ENCODE results near the gene TNFRSF6B. TPM values are rescaled to one million over a fixed set of nuclear protein-coding genes. Genes with fewer than 3 reads are reported as not detected.
A peak's percentile ranks its signal among the peaks of the same experiment; 100 is the strongest.

Gene TNFRSF6B
- total and polyA plus RNA-seq, 3 experiments from 2014 or later, result 0.22 TPM; not detected in 2

DNA sequence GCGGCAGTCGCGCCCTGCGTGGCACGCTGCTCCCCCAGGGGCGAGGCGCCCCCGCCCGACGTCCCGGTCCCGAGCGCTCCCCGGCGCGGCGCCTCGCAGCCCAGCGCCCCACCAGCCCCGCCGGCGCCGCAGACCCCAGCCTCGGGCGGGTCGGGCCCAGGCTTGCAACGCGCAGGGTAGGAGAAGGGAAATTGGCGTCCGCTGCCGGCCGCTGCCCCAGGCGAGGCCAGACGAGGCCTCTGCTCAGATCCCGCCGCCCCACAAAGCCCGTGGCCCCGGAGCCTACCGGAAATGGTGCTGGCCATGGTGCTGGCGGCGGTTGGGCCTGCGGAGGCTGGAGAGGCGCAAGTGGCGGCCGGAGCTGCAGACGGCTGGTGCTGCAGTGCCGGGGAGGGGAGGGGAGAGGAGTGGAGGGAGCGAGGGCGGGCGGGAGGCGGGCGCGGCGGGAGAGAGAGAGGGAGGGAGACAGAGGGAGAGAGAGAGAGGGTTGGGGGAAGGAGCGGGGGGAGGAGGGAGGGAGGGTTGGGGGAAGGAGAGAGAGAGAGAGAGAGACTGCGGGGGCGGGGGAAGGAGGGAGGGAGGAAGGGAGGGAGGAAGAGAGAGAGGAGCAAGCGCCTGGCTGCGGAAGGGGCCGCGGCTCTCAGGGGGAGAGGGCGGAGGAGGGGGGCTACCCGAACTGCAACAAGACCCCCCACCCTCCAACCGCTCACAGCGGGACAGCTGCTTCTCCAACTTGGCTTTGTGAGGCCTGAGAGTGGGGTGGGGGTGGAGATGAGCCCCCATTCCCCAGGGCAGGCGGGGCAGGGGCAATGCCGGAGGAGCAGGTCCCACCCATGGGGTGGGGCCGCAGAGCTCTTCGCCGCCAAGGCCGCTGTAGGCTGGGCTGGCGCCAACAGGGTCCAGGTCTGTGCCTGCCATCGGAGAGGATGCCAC, 43.1 kb upstream of the TNFRSF6B start, which contains the start of gene STMN3:
Gene STMN3, minus strand, starts transcription at position 384 of the 933 bp plus-strand sequence. Its CDS starts 79 bp downstream, at position 305.
- Mint-ChIP-seq H3K9me3 (no peaks in the 10 kb centered on the region), H3K36me3 (peaks cover 0 to 11% (median 0%) of the 10 kb centered on the region in 3 donors), H3K27me3 (peaks cover 0 to 5% of the 10 kb centered on the region in 2 donors), H3K27ac (peak within 1 kb of the TSS in 6 of 8 donors; percentile 32 to 91 (median 70)), H3K4me3 (peak within 1 kb of the TSS; percentile 79 to 96 (median 87)), H3K4me1 (peaks cover 20 to 42% (median 25%) of the 10 kb centered on the region in 3 donors)
- Histone ChIP-seq H3K36me3 (ENCODE audit: insufficient read depth, low read length) (no peaks in the 10 kb centered on the region), H3K9me3 (ENCODE audit: low read length) (no peaks in the 10 kb centered on the region), H3K4me3 (ENCODE audit: low read length) (peak within 1 kb of the TSS; percentile 56), H3K27me3 (ENCODE audit: insufficient read depth, low read length, poor library complexity, severe bottlenecking) (no peaks in the 10 kb centered on the region), H3K27ac (ENCODE audit: low read depth, low read length) (peak within 1 kb of the TSS; percentile 6), H3K4me1 (ENCODE audit: insufficient read depth, low read length) (peaks cover 38% of the 10 kb centered on the region)
- CTCF ChIA-PET, result interaction anchor here (1.1 to 2.4 kb wide), 2 partner anchors 12 to 72 kb away, joined by 4 to 12 read pairs; no protein-coding TSS in a partner anchor
- POLR2A ChIA-PET, result interaction anchor here (0.6 to 1.5 kb wide), 8 partner anchors 11 to 133 kb away, joined by 3 to 8 read pairs (median 4); partner anchors contain the start of genes GMEB2 and PPDPF
- DNase-seq, result peak; percentile 59 to 84 (median 63)

DNA sequence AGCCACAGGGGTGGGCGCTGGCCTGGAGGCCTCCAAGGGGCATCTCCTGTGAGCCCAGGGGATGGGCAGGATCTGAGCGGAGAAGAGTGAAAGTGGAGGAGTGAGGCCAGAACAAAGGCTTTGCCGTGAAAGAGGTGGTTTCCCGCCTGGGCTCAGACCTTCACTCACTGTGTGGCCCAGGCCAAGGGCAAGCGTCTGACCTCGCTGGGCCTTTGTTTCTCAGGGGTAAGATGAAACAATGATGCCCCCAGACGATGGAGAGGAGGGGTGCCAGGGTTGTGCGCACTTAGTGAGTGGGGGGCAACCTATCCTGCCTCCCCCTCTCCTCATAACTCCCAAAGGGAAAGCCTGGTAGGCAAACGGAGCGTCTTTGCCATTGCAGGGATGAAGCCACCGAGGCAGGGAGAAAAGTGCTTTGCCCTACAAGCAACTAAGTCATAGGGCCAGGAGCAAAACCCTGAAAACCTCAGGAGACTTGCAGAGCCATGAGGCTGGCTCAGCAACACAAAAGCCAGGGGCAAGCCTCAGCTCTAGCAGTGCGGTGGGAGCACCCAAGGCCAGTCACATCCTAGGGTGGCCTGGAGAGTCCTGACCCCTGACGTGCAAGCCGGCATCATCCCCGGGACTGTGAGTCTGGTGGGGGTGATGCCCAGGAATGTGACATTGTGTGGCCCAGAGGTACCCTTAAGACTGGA, 42.3 kb upstream of the TNFRSF6B start:
- Mint-ChIP-seq H3K4me3 (peak overlapping the region; percentile 72 to 92 (median 76)), H3K9me3 (no peaks in the 10 kb centered on the region), H3K27ac (peak overlapping the region in 6 of 8 donors; percentile 32 to 91 (median 69)), H3K4me1 (peaks cover 21 to 45% (median 33%) of the 10 kb centered on the region in 3 donors), H3K27me3 (peaks cover 0 to 5% of the 10 kb centered on the region in 2 donors), H3K36me3 (peaks cover 0 to 13% (median 0%) of the 10 kb centered on the region in 3 donors)
- H3K4me1 ChIP-seq (ENCODE audit: insufficient read depth, low read length), result peaks cover 43% of the 10 kb centered on the region
- H3K27ac ChIP-seq (ENCODE audit: low read depth, low read length), result peak overlapping the region; percentile 6
- H3K4me3 ChIP-seq (ENCODE audit: low read length), result peak overlapping the region; percentile 56
- H3K9me3 ChIP-seq (ENCODE audit: low read length), result no peaks in the 10 kb centered on the region
- H3K27me3 ChIP-seq (ENCODE audit: insufficient read depth, low read length, poor library complexity, severe bottlenecking), result no peaks in the 10 kb centered on the region
- CTCF ChIA-PET, result interaction anchor here (1.1 to 2.4 kb wide), 3 partner anchors 13 to 117 kb away, joined by 4 to 12 read pairs (median 4); partner anchors contain the start of gene PTK6
- H3K36me3 ChIP-seq (ENCODE audit: insufficient read depth, low read length), result no peaks in the 10 kb centered on the region
- POLR2A ChIA-PET, result interaction anchor here (1.1 to 1.5 kb wide), 2 partner anchors 12 to 27 kb away, joined by 4 to 8 read pairs; partner anchors contain the start of gene GMEB2
- no peak for DNase-seq

DNA sequence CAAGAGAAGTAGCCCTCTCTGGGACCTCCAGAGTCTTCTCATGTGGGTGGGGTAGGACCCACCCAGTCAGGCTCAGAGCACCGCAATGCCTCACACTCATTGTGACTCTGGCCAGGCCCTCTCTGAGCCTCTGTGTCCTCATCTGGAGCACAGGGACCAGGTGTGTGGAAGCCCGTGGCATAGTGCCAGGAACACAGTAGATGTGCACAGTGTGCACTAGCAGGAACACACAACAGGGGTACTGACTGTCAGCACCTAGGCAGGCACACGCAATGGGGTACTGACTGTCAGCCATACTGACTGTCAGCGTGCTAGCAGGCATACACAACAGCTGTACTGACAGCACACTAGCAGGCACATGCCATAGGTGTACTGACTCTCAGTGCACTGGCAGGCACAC, 41.2 kb upstream of the TNFRSF6B start:
- POLR2A ChIA-PET, result no interaction called here

DNA sequence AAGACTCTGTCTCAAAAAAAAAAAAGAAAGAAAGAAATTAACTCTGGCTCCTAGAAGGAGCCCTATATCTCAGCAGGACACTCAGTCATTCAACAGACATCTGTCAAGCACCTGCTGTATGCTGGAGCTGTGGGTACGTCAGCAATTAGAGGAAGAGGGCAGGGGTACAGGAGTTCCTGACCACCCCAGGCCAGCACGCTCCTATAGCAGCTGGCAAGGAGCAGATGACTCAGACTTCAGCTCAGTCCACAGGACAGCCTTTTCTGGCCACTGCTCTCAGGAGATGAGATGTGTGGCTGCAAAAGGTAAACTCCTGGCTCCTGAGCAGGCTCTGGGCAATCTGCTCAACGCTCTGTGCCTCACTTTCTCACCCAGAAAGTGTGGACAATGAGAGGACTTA, 40.0 kb upstream of the TNFRSF6B start:
- no peaks in the 10 kb centered on the region for H3K27me3 ChIP-seq (ENCODE audit: insufficient read depth, low read length, poor library complexity, severe bottlenecking)
- no peak overlapping the region for H3K27ac Mint-ChIP-seq
- H3K4me1 Mint-ChIP-seq, result peaks cover 28 to 52% (median 44%) of the 10 kb centered on the region in 3 donors
- H3K27ac ChIP-seq (ENCODE audit: low read depth, low read length), result no peak overlapping the region
- peaks cover 44% of the 10 kb centered on the region for H3K4me1 ChIP-seq (ENCODE audit: insufficient read depth, low read length)
- peak overlapping the region in 2 of 7 donors; percentile 63 to 96 for H3K4me3 Mint-ChIP-seq
- no peak for DNase-seq
- no peak overlapping the region for H3K4me3 ChIP-seq (ENCODE audit: low read length)
- H3K36me3 Mint-ChIP-seq, result peaks cover 0 to 19% (median 0%) of the 10 kb centered on the region in 3 donors
- POLR2A ChIA-PET, result no interaction called here
- H3K27me3 Mint-ChIP-seq, result peaks cover 0 to 7% of the 10 kb centered on the region in 2 donors
- CTCF ChIA-PET, result interaction anchor here (1.1 to 1.6 kb wide), 2 partner anchors 15 to 32 kb away, joined by 4 to 8 read pairs; no protein-coding TSS in a partner anchor
- H3K9me3 ChIP-seq (ENCODE audit: low read length), result no peaks in the 10 kb centered on the region
- no peaks in the 10 kb centered on the region for H3K36me3 ChIP-seq (ENCODE audit: insufficient read depth, low read length)
- no peaks in the 10 kb centered on the region for H3K9me3 Mint-ChIP-seq

More for the DNA sequence above, 41.2 kb upstream of the TNFRSF6B start:
- Mint-ChIP-seq H3K27ac (peak overlapping the region in 1 of 8 donors; percentile 91), H3K9me3 (no peaks in the 10 kb centered on the region), H3K4me3 (peak overlapping the region in 2 of 7 donors; percentile 29 to 80), H3K4me1 (peaks cover 27 to 53% (median 42%) of the 10 kb centered on the region in 3 donors), H3K27me3 (peaks cover 0 to 7% of the 10 kb centered on the region in 2 donors), H3K36me3 (peaks cover 0 to 17% (median 0%) of the 10 kb centered on the region in 3 donors)
- H3K36me3 ChIP-seq (ENCODE audit: insufficient read depth, low read length), result no peaks in the 10 kb centered on the region
- H3K4me3 ChIP-seq (ENCODE audit: low read length), result no peak overlapping the region
- CTCF ChIA-PET, result interaction anchor here (1.1 to 1.7 kb wide), 2 partner anchors 13 to 118 kb away, joined by 3 to 4 read pairs; partner anchors contain the start of gene PTK6
- H3K4me1 ChIP-seq (ENCODE audit: insufficient read depth, low read length), result peaks cover 48% of the 10 kb centered on the region
- no peak for DNase-seq
- H3K27me3 ChIP-seq (ENCODE audit: insufficient read depth, low read length, poor library complexity, severe bottlenecking), result no peaks in the 10 kb centered on the region
- no peak overlapping the region for H3K27ac ChIP-seq (ENCODE audit: low read depth, low read length)
- no peaks in the 10 kb centered on the region for H3K9me3 ChIP-seq (ENCODE audit: low read length)

DNA sequence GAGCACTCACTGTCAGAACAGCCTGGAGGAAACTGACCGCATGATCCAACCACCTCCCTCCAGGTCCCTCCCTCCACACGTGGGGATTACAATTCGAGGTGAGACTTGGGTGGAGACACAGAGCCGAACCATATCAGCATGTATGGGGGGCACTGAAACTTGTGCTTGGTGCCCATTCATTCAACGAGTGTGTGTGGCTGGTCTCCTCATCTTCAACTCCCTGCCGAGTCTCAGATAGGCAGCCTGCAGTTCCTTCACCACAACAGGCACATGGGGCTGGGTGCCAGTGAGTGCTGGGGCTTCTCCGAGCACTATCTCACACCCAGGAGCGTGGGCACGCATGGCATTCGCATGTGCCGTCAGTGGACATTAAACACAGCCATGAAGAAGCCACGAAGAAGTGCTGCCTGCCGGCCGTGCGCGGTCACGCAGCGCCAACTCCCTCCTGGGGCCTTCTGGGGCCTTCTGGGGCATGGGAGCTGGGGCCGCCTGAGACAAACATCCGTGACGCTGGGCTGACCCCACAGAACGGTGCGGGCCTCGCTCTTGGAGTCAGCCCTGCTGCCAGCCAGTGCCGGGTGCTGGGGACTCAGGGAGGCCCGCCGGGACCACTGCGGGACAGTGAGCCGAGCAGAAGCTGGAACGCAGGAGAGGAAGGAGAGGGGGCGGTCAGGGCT, 39.1 kb upstream of the TNFRSF6B start:
- Histone ChIP-seq H3K36me3 (ENCODE audit: insufficient read depth, low read length) (no peaks in the 10 kb centered on the region), H3K27ac (ENCODE audit: low read depth, low read length) (peak overlapping the region; percentile 66), H3K4me3 (ENCODE audit: low read length) (peak overlapping the region; percentile 96), H3K9me3 (ENCODE audit: low read length) (no peaks in the 10 kb centered on the region), H3K27me3 (ENCODE audit: insufficient read depth, low read length, poor library complexity, severe bottlenecking) (no peaks in the 10 kb centered on the region), H3K4me1 (ENCODE audit: insufficient read depth, low read length) (peaks cover 39% of the 10 kb centered on the region)
- peaks cover 0 to 9% of the 10 kb centered on the region in 2 donors for H3K27me3 Mint-ChIP-seq
- peaks cover 26 to 48% (median 41%) of the 10 kb centered on the region in 3 donors for H3K4me1 Mint-ChIP-seq
- no peaks in the 10 kb centered on the region for H3K9me3 Mint-ChIP-seq
- CTCF ChIA-PET, result interaction anchor here (1.1 to 1.6 kb wide), 8 partner anchors 11 to 136 kb away, joined by 3 to 12 read pairs (median 5); partner anchors contain the start of genes HELZ2 and PTK6
- no peak for DNase-seq
- peaks cover 0 to 26% (median 0%) of the 10 kb centered on the region in 3 donors for H3K36me3 Mint-ChIP-seq
- POLR2A ChIA-PET, result interaction anchor here (0.5 to 1.5 kb wide), 6 partner anchors 19 to 136 kb away, joined by 4 to 9 read pairs (median 4); partner anchors contain the start of genes ARFRP1, GMEB2 and ZGPAT
- H3K4me3 Mint-ChIP-seq, result peak overlapping the region; percentile 59 to 96 (median 95)
- peak overlapping the region in 6 of 8 donors; percentile 92 to 98 (median 95) for H3K27ac Mint-ChIP-seq

DNA sequence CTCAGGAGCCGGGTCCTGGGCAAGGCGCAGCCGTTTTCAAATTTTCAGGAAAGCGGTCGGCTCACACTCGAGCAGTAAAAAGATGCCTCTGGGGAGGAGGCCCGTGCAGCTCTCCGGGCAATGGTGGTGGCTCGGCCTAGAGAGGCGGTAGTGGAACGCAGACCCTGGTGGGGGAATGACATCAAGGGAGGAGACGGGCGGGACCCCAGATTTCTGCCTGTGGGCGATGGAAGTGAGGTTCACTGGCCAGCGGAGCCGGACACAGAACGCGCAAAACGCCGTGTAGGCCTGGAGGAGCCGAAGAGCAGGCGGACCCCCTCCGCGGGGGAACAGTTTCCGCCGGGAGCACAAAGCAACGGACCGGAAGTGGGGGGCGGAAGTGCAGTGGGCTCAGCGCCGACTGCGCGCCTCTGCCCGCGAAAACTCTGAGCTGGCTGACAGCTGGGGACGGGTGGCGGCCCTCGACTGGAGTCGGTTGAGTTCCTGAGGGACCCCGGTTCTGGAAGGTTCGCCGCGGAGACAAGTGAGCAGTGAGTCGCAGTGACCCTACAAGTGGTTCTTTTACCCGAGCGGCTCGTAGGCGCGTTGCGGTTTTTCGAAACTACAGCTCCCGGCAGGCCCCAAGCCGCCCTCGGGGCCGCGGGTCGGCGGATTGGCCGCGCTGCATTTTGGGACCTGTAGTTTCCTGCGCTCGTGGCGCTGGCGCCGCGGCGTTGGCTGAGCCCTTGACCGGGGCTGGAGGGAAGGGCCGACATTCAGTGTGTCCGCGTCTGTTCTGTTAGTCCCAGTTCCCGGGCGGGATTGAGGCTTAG, 38.3 kb upstream of the TNFRSF6B start, which contains the start of gene RTEL1:
Gene RTEL1, plus strand, starts transcription at position 376 of the 812 bp plus-strand sequence. CDS start 1,091 bp downstream, outside the sequence.
- H3K36me3 ChIP-seq (ENCODE audit: insufficient read depth, low read length), result no peaks in the 10 kb centered on the region
- Mint-ChIP-seq H3K36me3 (peaks cover 0 to 33% (median 0%) of the 10 kb centered on the region in 3 donors), H3K27me3 (peaks cover 0 to 9% of the 10 kb centered on the region in 2 donors), H3K4me1 (peaks cover 26 to 48% (median 41%) of the 10 kb centered on the region in 3 donors), H3K4me3 (peak within 1 kb of the TSS; percentile 94 to 96 (median 95)), H3K9me3 (no peaks in the 10 kb centered on the region), H3K27ac (peak within 1 kb of the TSS; percentile 92 to 98 (median 95))
- DNase-seq, result peak; percentile 78 to 89 (median 84)
- peak within 1 kb of the TSS; percentile 96 for H3K4me3 ChIP-seq (ENCODE audit: low read length)
- H3K27ac ChIP-seq (ENCODE audit: low read depth, low read length), result peak within 1 kb of the TSS; percentile 66
- H3K27me3 ChIP-seq (ENCODE audit: insufficient read depth, low read length, poor library complexity, severe bottlenecking), result no peaks in the 10 kb centered on the region
- H3K4me1 ChIP-seq (ENCODE audit: insufficient read depth, low read length), result peaks cover 39% of the 10 kb centered on the region
- POLR2A ChIA-PET, result interaction anchor here (0.5 to 1.5 kb wide), 14 partner anchors 16 to 137 kb away, joined by 3 to 9 read pairs (median 4); partner anchors contain the start of genes ARFRP1, GMEB2 and ZGPAT
- H3K9me3 ChIP-seq (ENCODE audit: low read length), result no peaks in the 10 kb centered on the region
- CTCF ChIA-PET, result interaction anchor here (0.7 to 1.6 kb wide), 11 partner anchors 10 to 207 kb away, joined by 3 to 12 read pairs (median 5); partner anchors contain the start of genes HELZ2, PTK6 and TPD52L2

Measured in CD8-positive, alpha-beta memory T cell (primary cell).